NCI-H2081 treated with DMSO at 0.1 percent for 48 hours (cell line): ENCODE measurements around the gene LRRC8D.

Source experiments
- DNase-seq: peaks from one replicate; lab custom pipeline; 2025; lab: John Stamatoyannopoulos, UW

The LRRC8D gene

GRCh38 chr1:89834083-89834704 is 13.4 kb downstream of the LRRC8D start:
- no peak for DNase-seq

- no peak for DNase-seq
Measured at GRCh38 chr1:89836252-89837035, 15.6 kb downstream of the LRRC8D start.

GRCh38 chr1:89837036-89837481 is 16.2 kb downstream of the LRRC8D start:
- DNase-seq, result no peak

GRCh38 chr1:89837510-89837909 is 16.7 kb downstream of the LRRC8D start:
- DNase-seq, result no peak

- DNase-seq, result no peak
Measured at GRCh38 chr1:89839516-89839915, 18.7 kb downstream of the LRRC8D start.

GRCh38 chr1:89841507-89841906 is 20.7 kb downstream of the LRRC8D start:
- DNase-seq, result no peak

- DNase-seq, result no peak
Measured at GRCh38 chr1:89842567-89843272, 21.9 kb downstream of the LRRC8D start.

- no peak for DNase-seq
Measured at GRCh38 chr1:89843273-89844130, 22.7 kb downstream of the LRRC8D start.

- DNase-seq, result no peak
Measured at GRCh38 chr1:89844241-89844807, 23.5 kb downstream of the LRRC8D start.

- no peak for DNase-seq
Measured at GRCh38 chr1:89844860-89845259, 24.0 kb downstream of the LRRC8D start.

- DNase-seq, result no peak
Measured at GRCh38 chr1:89847191-89847729, 26.4 kb downstream of the LRRC8D start.

- DNase-seq, result no peak
Measured at GRCh38 chr1:89850844-89851415, 30.1 kb downstream of the LRRC8D start.

- no peak for DNase-seq
Measured at GRCh38 chr1:89854140-89854539, 33.3 kb downstream of the LRRC8D start.

GRCh38 chr1:89855413-89856123 is 34.7 kb downstream of the LRRC8D start:
- no peak for DNase-seq

GRCh38 chr1:89863165-89863830 is 42.5 kb downstream of the LRRC8D start:
- no peak for DNase-seq

GRCh38 chr1:89865498-89866382 is 44.9 kb downstream of the LRRC8D start:
- no peak for DNase-seq

- DNase-seq, result no peak
Measured at GRCh38 chr1:89866568-89866967, 45.7 kb downstream of the LRRC8D start.

- no peak for DNase-seq
Measured at GRCh38 chr1:89870998-89871397, 50.2 kb downstream of the LRRC8D start.
